GM12878 (cell line): Measurements from ENCODE around the gene APOO.

Experiments
- EZH2 ChIP-seq: IDR thresholded peaks from 2 replicates; pipeline ENCODE4 v1.6.1; 2012; ENCODE audit warnings: low read depth, mild to moderate bottlenecking, control low read depth, inconsistent platforms, low read length, borderline replicate concordance; ENCODE audit not compliant: control insufficient read depth
- IRF5 ChIP-seq: fragments of 450-650 bp; IDR thresholded peaks from 2 replicates; pipeline ENCODE4 v1.6.1; 2017; ENCODE audit warnings: borderline replicate concordance
- MLLT1 ChIP-seq: fragments of 450-650 bp; IDR thresholded peaks from 2 replicates; pipeline ENCODE4 v1.6.1; 2016; ENCODE audit warnings: mild to moderate bottlenecking
- NFIC ChIP-seq: IDR thresholded peaks from 2 replicates; pipeline ENCODE4 v1.6.1; 2012; ENCODE audit warnings: low read depth, mild to moderate bottlenecking, inconsistent platforms, low read length, moderate library complexity
- POLR2A ChIP-seq: IDR thresholded peaks from 2 replicates; pipeline ENCODE4 v1.6.1; 2011; ENCODE audit warnings: low read depth, mild to moderate bottlenecking, low read length
- POLR2AphosphoS5 ChIP-seq: IDR thresholded peaks from 2 replicates; pipeline ENCODE4 v1.6.1; 2011; ENCODE audit warnings: mild to moderate bottlenecking, low read length, inconsistent platforms
- TAF1 ChIP-seq: IDR thresholded peaks from 2 replicates; pipeline ENCODE4 v1.6.1; 2011; ENCODE audit warnings: mild to moderate bottlenecking, low read depth, low read length, borderline replicate concordance
- ZNF274 ChIP-seq: IDR thresholded peaks from one replicate; pipeline ENCODE4 v1.8.0; 2011; ENCODE audit not compliant: insufficient read length, insufficient read depth
- ZNF384 ChIP-seq: IDR thresholded peaks from 2 replicates; pipeline ENCODE4 v1.6.1; 2012; ENCODE audit warnings: low read depth, mild to moderate bottlenecking, low read length, improper control_type of control experiment, borderline replicate concordance
- TF ChIP-seq, protein P1 (sequence below): IDR thresholded peaks from 2 replicates; pipeline ENCODE4 v1.6.1; 2012; ENCODE audit warnings: low read length, inconsistent platforms
- TF ChIP-seq, protein P2 (sequence below), 3 experiments: IDR thresholded peaks in 2 of 3; conservative IDR thresholded peaks in 1 of 3; 2 replicates each; pipeline ENCODE4 v1.5.1; 2011; ENCODE audit warnings: low read depth in 3 of 3, low read length in 3 of 3, mild to moderate bottlenecking in 3 of 3, control low read depth in 2 of 3, moderate library complexity in 2 of 3, inconsistent platforms in 1 of 3, mixed read lengths in 1 of 3; ENCODE audit not compliant: control insufficient read depth in 2 of 3, insufficient read depth in 1 of 3; ENCODE audit errors: extremely low read depth in 1 of 3

DNA sequence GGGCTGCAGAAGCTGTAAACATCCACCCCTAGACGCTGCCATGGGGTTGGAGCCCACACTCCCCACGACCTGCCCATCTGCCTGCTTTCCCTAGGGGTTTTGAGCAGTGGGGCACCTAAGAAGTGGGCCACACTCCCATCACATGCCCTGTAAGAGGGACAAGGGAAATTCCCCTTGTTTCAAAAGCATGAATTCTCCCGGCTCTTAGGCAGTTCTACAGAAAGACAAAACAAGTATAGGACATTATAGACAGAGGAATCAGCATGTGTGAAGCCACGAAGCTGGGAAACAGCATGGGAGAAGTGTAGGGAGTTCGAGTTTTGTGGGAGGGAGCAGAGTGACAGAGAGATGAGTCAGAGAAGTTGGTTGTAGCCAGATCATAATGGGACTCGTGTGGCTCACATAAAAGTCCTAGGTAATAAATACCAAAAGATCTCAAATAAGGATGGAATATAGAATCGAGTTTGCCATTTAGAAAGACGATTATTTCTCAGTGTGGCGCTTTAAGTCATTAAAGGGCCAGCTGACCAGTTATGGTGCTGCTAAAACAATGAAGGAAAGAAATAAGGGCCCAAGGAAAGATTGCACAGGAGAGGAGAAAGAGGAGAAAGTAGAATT, 23.9 kb downstream of the APOO start:
- TF ChIP-seq IRF5 (no peak), EZH2 (no peak), POLR2AphosphoS5 (no peak), POLR2A (no peak), ZNF384 (no peak), NFIC (no peak), MLLT1 (no peak), ZNF274 (no peak), TAF1 (no peak)
- TF ChIP-seq, protein P1, sequence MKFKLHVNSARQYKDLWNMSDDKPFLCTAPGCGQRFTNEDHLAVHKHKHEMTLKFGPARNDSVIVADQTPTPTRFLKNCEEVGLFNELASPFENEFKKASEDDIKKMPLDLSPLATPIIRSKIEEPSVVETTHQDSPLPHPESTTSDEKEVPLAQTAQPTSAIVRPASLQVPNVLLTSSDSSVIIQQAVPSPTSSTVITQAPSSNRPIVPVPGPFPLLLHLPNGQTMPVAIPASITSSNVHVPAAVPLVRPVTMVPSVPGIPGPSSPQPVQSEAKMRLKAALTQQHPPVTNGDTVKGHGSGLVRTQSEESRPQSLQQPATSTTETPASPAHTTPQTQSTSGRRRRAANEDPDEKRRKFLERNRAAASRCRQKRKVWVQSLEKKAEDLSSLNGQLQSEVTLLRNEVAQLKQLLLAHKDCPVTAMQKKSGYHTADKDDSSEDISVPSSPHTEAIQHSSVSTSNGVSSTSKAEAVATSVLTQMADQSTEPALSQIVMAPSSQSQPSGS, result no peak
- TF ChIP-seq, protein P2, sequence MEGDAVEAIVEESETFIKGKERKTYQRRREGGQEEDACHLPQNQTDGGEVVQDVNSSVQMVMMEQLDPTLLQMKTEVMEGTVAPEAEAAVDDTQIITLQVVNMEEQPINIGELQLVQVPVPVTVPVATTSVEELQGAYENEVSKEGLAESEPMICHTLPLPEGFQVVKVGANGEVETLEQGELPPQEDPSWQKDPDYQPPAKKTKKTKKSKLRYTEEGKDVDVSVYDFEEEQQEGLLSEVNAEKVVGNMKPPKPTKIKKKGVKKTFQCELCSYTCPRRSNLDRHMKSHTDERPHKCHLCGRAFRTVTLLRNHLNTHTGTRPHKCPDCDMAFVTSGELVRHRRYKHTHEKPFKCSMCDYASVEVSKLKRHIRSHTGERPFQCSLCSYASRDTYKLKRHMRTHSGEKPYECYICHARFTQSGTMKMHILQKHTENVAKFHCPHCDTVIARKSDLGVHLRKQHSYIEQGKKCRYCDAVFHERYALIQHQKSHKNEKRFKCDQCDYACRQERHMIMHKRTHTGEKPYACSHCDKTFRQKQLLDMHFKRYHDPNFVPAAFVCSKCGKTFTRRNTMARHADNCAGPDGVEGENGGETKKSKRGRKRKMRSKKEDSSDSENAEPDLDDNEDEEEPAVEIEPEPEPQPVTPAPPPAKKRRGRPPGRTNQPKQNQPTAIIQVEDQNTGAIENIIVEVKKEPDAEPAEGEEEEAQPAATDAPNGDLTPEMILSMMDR (IDR thresholded peaks at IDR 0.05 in 2 of 3, conservative IDR thresholded peaks at IDR 0.05 in 1 of 3; ENCODE audit: control insufficient read depth in 2 of 3, extremely low read depth in 1 of 3, insufficient read depth in 1 of 3, low read depth in 3 of 3, low read length in 3 of 3), result no peak
